Retina (tissue), 1 donor: Measurements from ENCODE around the gene TFAP2B.

Source experiments
- DNase-seq: peaks from one replicate; pipeline ENCODE4 v3.0.0-alpha.2; 2016

TFAP2B gene

DNA sequence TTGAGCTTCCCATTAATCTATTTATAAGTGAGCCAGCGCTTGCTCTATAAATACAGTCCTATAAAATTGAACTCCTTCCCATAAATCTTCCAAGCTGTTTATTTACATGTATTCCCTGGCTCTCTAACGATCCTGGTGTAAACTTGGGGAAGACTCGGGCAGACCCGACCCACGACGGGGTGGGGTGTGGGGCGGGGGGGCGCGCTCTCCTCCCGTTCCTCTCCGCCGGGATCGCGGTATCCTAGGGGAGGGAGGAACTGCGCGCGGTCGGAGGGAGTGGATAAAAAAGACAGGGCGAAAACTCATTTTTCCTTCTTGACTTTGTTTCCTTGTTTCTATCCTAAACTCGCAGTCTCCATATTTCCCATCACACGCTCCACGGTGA is 31.1 kb downstream of the TFAP2B start:
- no peak for DNase-seq

DNA sequence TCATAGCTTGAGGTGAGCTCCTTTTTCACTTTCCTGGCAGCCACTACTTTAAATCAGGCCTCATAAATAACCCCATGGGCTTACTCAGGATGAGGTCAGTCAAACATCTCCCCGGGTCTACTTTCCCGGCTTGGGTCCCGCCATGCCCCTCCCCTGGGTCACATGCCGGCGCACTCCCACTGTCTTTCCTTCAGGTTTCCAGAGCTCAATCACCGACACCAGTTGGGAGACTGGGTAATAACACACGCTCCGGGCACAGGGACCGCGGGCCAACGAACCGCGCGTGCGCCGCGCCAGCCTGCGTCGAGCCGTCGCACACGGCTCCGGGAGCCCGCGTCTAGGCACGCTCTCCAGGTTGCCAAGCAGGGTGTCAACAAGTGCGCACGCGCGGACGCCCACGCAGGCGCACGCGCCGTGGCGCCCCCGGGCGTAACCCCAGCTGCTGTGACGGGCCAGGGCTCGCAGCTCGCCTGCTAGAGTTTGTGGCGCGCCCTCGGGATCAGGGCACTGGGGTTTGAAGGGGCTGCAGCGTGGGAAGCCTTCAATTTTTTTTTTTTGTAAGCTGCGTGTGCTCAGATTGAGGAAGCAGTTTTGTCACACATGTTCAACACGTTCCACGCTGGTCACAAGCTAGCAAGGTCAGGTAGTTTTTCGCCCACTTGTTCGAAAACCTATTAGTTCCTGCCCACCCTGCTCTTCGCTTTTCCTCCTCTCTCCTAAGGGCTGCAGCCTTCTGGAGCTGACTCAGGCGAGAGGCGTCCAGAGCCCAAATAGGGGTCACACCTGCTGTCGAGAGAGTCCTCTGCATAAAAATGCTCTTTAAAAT is 31.8 kb downstream of the TFAP2B start:
- DNase-seq: peak; percentile 84

DNA sequence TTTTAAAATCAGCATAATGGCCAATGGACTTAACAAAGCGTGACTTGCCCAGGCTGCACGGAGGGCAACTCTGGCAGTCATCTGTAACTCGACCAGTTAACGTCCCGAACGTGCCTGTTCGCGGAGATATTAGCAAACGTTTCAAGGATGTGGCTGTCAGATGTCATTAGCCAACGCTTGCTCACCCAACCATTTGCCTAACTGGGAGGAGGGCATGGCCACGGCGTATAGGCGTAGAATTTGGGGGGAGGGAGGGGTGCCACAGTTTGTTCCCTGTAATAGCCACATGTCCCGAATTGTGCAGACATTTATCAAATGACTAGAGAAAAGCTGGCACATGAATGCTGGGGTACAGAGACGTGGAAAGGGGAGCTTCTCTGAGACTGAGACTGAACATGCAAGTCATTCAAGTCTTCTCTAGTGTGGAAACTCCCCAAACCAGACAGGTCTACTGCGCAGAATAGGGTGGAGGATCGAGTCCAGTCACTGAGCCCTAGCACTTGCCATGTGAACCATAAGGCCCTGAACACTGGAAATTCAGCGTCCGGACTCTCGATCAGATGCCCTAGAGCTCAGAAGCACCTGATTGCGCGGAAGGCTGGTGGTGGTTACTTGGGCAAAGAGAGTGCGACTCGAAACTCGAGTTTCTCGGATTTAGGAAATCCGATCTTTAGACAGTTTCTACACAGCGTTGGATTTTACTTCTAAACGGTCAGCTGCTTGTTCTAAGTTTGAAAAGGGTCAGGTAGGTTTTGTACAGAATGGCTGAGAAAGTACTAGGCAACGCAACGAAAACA is 32.6 kb downstream of the TFAP2B start:
- peak; percentile 85 for DNase-seq

DNA sequence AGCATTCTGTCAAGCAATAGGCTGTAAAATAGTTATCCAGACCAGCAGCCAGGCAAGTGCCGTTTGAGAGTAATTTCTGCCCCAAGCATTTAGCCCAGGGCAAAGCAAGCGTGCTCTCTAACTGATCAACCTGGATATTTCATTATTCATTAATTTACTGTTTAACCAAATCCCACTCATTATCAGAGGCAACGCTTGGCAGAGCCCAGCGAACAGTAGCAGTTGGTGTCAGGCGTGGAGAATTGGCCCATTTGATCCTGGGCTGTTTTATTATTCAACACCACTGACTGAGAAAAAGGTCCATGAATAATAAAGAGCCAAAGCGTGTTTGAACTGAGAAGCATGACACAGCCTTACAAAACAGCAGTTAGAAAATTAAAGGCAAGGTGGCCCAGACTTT is 35.3 kb downstream of the TFAP2B start:
- DNase-seq: peak; percentile 34

DNA sequence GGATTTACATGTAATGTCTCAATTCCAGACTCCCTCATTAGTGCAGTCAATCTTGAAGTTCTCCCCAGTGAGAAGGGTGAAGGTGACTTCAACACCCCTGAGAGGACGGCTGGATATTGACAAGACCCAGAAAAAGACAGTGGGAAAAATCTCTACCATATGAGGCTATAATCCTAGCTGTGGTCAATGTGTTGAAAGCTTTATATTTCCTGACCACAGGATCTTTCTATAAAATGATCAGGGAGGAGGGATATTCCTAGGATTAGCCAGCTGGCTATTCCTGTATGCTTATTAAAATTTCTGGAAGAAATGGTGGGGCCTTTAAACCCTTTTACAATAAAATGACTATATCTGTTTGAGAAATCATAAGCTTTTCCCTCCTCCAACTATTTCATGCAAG is 43.0 kb downstream of the TFAP2B start:
- no peak for DNase-seq

DNA sequence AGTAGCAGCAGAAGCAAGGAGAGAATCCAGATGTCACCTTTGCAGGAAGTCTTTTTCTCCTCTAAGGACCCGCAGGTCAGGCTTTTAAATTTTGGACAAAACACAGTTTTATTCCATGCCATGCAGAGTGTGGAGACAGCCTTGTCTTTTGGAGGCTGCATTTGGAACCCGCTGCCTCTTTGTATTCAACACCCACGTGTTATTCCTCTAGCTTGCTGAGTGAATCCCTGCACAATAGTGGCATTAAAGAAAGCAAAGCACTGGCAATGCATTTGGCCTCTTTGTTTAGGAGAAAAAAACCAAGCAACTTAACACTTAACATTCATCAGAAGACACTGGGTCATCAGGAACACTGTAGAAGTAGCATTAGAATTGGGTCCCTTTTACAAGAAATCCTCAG is 43.5 kb downstream of the TFAP2B start:
- DNase-seq: peak; percentile 5

DNA sequence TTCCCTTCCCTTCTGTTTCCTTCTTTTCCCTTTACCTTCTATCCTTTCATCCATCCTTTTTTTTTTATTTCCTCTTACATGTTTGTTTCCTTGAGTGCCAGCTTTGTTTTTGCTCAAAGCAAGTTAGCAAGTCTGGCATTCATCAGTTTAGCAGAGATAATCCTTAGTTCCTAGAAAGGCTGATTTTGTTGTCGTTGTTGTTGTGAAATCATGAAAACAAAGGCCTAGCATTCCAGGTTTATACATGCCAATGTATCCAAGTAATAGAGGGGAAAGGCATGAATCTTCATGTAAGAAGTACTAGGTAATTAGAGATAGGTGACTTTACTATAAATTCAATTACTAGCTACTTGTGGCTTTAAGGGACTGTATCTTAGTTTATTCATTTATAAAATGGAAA is 45.9 kb downstream of the TFAP2B start:
- no peak for DNase-seq

DNA sequence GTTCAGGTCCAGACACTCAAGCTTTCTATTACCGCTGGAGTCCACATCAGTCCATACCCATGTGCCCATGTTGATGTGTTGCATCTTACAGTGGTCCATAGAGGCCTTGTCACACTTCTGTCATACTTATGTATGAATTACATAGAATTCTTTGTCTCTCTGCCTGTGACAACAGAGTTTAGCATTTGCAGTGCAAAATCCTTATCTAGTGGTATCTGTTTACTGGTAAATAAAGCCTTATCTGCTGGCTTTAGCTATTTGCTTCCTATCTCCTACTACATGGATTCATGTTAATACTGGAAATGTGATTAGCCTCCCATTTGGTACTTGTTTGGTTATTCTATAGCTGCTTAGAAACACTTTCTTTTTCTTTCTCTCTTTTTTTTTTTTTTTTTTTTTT is 49.8 kb downstream of the TFAP2B start:
- DNase-seq: no peak

DNA sequence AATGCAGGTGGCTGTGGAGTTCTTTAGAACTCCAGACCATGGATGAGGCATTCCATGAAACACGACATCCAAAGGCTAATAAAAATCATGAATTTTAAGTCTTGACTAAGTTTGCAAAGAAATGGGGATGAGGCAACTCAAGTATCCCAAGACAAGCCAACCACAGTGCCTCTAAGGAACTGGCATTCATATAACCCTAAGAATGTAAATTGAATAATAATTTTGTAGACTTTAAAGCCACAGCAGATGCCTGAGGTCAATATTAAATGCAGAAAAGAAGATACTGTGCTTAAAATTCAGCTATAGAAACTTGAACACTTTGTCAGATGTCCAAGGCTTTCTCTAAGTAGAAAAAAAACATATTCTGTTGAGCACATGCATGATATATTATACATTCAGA is 54.5 kb downstream of the TFAP2B start:
- DNase-seq: no peak

DNA sequence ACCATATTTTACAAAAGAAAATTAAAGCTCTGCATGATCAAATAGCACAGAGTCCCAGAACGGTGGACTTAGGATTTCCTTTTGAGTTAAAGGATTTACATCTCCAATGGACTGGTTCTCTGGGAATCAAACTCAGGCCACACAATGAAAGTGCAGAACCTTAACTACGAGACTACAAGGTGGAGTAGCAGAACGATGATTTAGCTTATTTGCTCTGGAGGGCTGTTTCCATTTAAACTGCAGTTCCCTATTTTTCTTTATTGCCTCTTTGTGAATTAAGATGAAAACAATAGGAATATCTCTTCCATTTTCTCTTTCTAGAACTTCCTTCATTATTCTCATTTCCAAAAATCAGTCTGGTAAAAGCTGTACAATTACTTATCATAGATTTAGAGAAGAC is 65.7 kb downstream of the TFAP2B start:
- no peak for DNase-seq

DNA sequence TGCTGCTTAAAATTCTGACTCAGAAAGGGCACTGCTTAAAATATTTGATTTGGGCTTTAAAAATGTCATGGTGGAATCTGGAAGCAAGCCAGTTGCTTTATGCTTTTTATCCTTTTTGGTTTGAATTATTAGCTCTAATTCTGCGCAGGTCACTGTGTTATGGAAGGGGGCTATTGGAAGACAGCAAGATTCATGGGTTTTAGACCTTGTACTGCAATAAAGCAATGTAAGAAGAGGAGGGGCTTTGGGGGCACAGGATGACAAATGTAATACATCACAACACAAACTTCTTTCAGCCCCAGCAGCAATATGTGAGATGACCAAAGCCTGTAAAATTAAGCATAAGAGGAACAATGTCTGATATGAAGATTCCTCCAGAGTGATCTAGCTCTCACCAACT is 68.4 kb downstream of the TFAP2B start:
- DNase-seq: no peak

DNA sequence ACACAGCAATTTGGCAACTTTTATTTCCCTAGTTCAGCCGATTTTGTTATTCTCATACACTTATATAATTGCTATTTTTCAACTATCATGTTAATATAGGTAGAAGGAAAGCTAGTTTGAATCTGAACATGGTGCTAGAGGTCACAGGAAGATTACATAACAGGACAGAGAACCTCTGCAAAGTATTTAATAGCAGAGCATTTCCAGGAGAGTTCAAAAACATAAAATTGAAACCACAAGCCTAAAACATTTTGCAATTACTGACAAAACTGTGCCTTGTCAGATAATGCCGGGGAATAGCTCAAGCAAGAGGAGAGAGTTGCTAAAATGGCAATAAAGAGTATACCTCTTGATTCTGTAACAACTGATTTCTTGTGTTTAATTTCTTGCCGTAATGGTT is 70.8 kb downstream of the TFAP2B start:
- DNase-seq: no peak

DNA sequence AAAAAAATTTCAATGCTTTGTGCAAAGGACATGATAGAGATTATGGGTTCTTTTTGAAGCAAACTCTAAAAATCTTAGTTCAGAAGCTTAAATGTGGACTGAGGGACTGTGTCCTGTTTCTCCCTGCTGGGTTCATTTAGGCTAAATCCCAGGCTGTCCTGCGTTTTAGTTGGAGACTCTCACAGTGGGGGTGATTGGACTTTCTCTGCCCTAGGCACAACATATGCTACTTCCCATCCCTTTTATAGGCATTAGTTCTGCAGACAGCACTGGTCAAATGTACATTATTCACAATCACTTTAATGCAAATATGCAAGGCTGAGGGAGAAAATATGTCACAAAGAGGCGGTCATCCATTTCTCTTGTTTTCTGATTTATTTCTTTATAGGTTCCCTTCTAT is 71.3 kb downstream of the TFAP2B start:
- DNase-seq: peak; percentile 9

DNA sequence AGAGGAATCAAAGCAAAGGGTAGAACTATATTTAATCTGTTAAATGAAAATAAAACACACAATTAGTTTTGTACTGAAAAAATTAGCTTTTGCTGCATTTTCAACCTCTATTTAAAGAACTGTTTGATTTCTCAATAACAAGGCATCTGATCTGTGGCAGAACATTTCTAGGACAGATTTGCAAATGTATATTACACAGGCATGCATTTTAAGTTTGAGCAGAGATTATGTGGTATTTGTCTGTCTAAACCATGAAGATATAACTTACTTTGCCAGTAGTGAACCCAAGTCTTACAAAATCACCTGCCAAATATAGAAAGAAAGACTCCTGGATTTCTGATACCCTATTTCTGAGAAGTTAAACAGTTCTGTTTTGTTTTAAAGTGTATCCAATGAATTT is 71.9 kb downstream of the TFAP2B start:
- DNase-seq: no peak

DNA sequence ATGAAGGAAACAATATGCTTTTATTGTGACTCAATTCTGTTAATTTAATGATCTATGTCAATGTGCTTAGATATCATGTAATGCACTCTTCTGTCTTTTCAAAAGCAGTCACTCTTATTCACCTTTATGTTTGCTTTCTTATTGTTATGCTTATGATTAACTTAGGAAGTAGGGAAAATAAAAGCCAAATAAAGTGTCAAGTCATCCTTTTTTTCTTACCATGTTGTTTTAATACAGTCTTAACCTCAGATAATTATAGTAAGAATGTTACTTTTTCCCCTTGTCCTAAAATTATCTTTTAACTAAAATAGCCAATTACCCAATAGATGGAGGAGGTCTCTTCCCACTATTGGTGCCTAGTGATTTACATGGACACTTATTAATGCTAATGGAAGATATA is 72.6 kb downstream of the TFAP2B start:
- no peak for DNase-seq
